K562 (cell line): Measurements from ENCODE around the gene CCDC78. TPM values are rescaled to one million over a fixed set of nuclear protein-coding genes. Genes with fewer than 3 reads are reported as not detected.
A peak's percentile ranks its signal among the peaks of the same experiment; 100 is the strongest.

Experiments used
- CREB1 ChIP-seq, 2 experiments: sonication (generic) in 1 of 2; formaldehyde crosslinking in 1 of 2; IDR thresholded peaks; 2 replicates each; pipeline versions ENCODE4 v1.6.1 to v1.8.0; 2012 to 2022; ENCODE audit warnings: inconsistent platforms in 1 of 2, mild to moderate bottlenecking in 1 of 2, missing genetic modification reagents in 1 of 2, moderate library complexity in 1 of 2
- E2F6 ChIP-seq, 2 experiments: IDR thresholded peaks; 2 replicates each; pipeline ENCODE4 v1.6.1; 2011; ENCODE audit warnings: borderline replicate concordance in 1 of 2, control low read depth in 1 of 2, low read depth in 1 of 2, low read length in 1 of 2, mild to moderate bottlenecking in 1 of 2, mixed read lengths in 1 of 2, moderate library complexity in 1 of 2; ENCODE audit not compliant: insufficient read depth in 1 of 2, insufficient read length in 1 of 2, poor library complexity in 1 of 2, severe bottlenecking in 1 of 2; ENCODE audit errors: extremely low read depth in 1 of 2
- GATAD2B ChIP-seq: fragments of 450-650 bp; IDR thresholded peaks from 2 replicates; pipeline ENCODE4 v1.6.1; 2017; ENCODE audit warnings: mild to moderate bottlenecking, borderline replicate concordance
- LARP7 ChIP-seq: fragments of 450-650 bp; IDR thresholded peaks from 2 replicates; pipeline ENCODE4 v1.6.1; 2016
- MAFK ChIP-seq: IDR thresholded peaks from 2 replicates; pipeline ENCODE4 v1.6.1; 2011; ENCODE audit warnings: low read length, improper control_type of control experiment
- NONO ChIP-seq, 2 experiments: fragments of 200-400 bp in 1 of 2; fragments of 450-650 bp in 1 of 2; formaldehyde crosslinking in 1 of 2; IDR thresholded peaks; 2 replicates each; pipeline ENCODE4 v1.6.1; 2017; ENCODE audit warnings: low read depth in 2 of 2, mild to moderate bottlenecking in 2 of 2, moderate library complexity in 2 of 2, low read length in 1 of 2
- PHF21A ChIP-seq: fragments of 450-650 bp; IDR thresholded peaks from 2 replicates; pipeline ENCODE4 v1.6.1; 2017; ENCODE audit warnings: low read depth, borderline replicate concordance
- PHF8 ChIP-seq: fragments of 200-600 bp; sonication (generic); IDR thresholded peaks from 2 replicates; pipeline ENCODE4 v1.6.1; 2012; ENCODE audit warnings: mixed run types, mild to moderate bottlenecking, inconsistent platforms, low read length, moderate library complexity, borderline replicate concordance
- SAFB ChIP-seq: fragments of 200-400 bp; formaldehyde crosslinking; IDR thresholded peaks from 2 replicates; pipeline ENCODE4 v1.6.1; 2017; ENCODE audit warnings: low read depth, low read length, borderline replicate concordance
- TCF7 ChIP-seq: sonication (generic); IDR thresholded peaks from 2 replicates; pipeline ENCODE4 v1.6.1; 2016; ENCODE audit warnings: antibody characterized with exemption, borderline replicate concordance
- VEZF1 ChIP-seq: fragments of 200-800 bp; sonication (Bioruptor generic); IDR thresholded peaks from 2 replicates; pipeline ENCODE4 v1.6.1; 2017; ENCODE audit warnings: missing genetic modification characterization, missing compliant biosample characterization
- polyA plus RNA-seq, 8 experiments: library from polyadenylated mRNA; depleted of rRNA in 4 of 8; stranded (reverse) in 5 of 8; unstranded in 3 of 8; fragments of >200 nt; fragmentation: Nextera tagmentation in 2 of 8; fragmentation: Illumina TruSeq in 1 of 8; extraction: Ambion mirVana in 2 of 8; extraction: Trizol in 1 of 8; gene quantifications; 2 replicates each; pipeline versions ENCODE4 v1.2.1 to v1.2.3, GENCODE V29; 2011 to 2014; ENCODE audit warnings: inconsistent platforms in 1 of 8, missing spikeins in 1 of 8
- total RNA-seq, 7 experiments: library from RNA; depleted of rRNA in 6 of 7; stranded (reverse); fragments of >200 nt in 6 of 7; fragmentation: Illumina TruSeq in 2 of 7; extraction: Trizol in 2 of 7; gene quantifications; 2 replicates each; pipeline versions ENCODE4 v1.2.1 to v1.2.3, GENCODE V29; 2011 to 2021; ENCODE audit warnings: low replicate concordance in 1 of 7
- TF ChIP-seq, protein P1 (sequence below): fragments of 450-650 bp; IDR thresholded peaks from 2 replicates; pipeline ENCODE4 v1.6.1; 2016; ENCODE audit warnings: mild to moderate bottlenecking, moderate library complexity

Gene CCDC78
- total and polyA plus RNA-seq, 9 of the 15 experiments (the other 6 are each of a cell fraction or from before 2014, with no cell fraction given) = 0.24 to 17.7 (median 2.9) TPM

GRCh38 chr16:715477-716199, 10.6 kb downstream of the CCDC78 start (continued):
- TF ChIP-seq SAFB (0 out of 2 replicates have a peak, but pooled peaks have one; percentile 67), E2F6 (IDR thresholded peaks at IDR 0.05; ENCODE audit: borderline replicate concordance in 1 of 2, extremely low read depth in 1 of 2, insufficient read depth in 1 of 2, insufficient read length in 1 of 2, low read depth in 1 of 2, low read length in 1 of 2, poor library complexity in 1 of 2, severe bottlenecking in 1 of 2) (peak; percentile 28 to 59), TCF7 (no peak), PHF21A (peak; percentile 33; the same call in 1 of the 2 replicates), CREB1 (IDR thresholded peaks at IDR 0.05) (no peak), CREB1 (CRISPR knock-in tag; IDR thresholded peaks at IDR 0.05) (0 out of 2 replicates have a peak, but pooled peaks have one; percentile 27), MAFK (no peak), VEZF1 (peak; percentile 10; the same call in 1 of the 2 replicates), GATAD2B (peak; percentile 82), PHF8 (peak; percentile 20; the same call in 1 of the 2 replicates), LARP7 (no peak), NONO (IDR thresholded peaks at IDR 0.05; ENCODE audit: low read depth in 2 of 2, low read length in 1 of 2) (peak in 1 of 2 experiments; percentile 26; a peak in 1 of 4 replicates)
- TF ChIP-seq, protein P1, sequence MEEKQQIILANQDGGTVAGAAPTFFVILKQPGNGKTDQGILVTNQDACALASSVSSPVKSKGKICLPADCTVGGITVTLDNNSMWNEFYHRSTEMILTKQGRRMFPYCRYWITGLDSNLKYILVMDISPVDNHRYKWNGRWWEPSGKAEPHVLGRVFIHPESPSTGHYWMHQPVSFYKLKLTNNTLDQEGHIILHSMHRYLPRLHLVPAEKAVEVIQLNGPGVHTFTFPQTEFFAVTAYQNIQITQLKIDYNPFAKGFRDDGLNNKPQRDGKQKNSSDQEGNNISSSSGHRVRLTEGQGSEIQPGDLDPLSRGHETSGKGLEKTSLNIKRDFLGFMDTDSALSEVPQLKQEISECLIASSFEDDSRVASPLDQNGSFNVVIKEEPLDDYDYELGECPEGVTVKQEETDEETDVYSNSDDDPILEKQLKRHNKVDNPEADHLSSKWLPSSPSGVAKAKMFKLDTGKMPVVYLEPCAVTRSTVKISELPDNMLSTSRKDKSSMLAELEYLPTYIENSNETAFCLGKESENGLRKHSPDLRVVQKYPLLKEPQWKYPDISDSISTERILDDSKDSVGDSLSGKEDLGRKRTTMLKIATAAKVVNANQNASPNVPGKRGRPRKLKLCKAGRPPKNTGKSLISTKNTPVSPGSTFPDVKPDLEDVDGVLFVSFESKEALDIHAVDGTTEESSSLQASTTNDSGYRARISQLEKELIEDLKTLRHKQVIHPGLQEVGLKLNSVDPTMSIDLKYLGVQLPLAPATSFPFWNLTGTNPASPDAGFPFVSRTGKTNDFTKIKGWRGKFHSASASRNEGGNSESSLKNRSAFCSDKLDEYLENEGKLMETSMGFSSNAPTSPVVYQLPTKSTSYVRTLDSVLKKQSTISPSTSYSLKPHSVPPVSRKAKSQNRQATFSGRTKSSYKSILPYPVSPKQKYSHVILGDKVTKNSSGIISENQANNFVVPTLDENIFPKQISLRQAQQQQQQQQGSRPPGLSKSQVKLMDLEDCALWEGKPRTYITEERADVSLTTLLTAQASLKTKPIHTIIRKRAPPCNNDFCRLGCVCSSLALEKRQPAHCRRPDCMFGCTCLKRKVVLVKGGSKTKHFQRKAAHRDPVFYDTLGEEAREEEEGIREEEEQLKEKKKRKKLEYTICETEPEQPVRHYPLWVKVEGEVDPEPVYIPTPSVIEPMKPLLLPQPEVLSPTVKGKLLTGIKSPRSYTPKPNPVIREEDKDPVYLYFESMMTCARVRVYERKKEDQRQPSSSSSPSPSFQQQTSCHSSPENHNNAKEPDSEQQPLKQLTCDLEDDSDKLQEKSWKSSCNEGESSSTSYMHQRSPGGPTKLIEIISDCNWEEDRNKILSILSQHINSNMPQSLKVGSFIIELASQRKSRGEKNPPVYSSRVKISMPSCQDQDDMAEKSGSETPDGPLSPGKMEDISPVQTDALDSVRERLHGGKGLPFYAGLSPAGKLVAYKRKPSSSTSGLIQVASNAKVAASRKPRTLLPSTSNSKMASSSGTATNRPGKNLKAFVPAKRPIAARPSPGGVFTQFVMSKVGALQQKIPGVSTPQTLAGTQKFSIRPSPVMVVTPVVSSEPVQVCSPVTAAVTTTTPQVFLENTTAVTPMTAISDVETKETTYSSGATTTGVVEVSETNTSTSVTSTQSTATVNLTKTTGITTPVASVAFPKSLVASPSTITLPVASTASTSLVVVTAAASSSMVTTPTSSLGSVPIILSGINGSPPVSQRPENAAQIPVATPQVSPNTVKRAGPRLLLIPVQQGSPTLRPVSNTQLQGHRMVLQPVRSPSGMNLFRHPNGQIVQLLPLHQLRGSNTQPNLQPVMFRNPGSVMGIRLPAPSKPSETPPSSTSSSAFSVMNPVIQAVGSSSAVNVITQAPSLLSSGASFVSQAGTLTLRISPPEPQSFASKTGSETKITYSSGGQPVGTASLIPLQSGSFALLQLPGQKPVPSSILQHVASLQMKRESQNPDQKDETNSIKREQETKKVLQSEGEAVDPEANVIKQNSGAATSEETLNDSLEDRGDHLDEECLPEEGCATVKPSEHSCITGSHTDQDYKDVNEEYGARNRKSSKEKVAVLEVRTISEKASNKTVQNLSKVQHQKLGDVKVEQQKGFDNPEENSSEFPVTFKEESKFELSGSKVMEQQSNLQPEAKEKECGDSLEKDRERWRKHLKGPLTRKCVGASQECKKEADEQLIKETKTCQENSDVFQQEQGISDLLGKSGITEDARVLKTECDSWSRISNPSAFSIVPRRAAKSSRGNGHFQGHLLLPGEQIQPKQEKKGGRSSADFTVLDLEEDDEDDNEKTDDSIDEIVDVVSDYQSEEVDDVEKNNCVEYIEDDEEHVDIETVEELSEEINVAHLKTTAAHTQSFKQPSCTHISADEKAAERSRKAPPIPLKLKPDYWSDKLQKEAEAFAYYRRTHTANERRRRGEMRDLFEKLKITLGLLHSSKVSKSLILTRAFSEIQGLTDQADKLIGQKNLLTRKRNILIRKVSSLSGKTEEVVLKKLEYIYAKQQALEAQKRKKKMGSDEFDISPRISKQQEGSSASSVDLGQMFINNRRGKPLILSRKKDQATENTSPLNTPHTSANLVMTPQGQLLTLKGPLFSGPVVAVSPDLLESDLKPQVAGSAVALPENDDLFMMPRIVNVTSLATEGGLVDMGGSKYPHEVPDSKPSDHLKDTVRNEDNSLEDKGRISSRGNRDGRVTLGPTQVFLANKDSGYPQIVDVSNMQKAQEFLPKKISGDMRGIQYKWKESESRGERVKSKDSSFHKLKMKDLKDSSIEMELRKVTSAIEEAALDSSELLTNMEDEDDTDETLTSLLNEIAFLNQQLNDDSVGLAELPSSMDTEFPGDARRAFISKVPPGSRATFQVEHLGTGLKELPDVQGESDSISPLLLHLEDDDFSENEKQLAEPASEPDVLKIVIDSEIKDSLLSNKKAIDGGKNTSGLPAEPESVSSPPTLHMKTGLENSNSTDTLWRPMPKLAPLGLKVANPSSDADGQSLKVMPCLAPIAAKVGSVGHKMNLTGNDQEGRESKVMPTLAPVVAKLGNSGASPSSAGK = peak; percentile 33; the same call in 1 of the 2 replicates
